HEK293 (cell line): ENCODE measurements around the gene FAM3C.
A peak's percentile ranks its signal among the peaks of the same experiment; 100 is the strongest.

ENCODE experiments used
- BCL11A ChIP-seq: fragments of 450-650 bp; formaldehyde crosslinking; IDR thresholded peaks from 2 replicates; pipeline ENCODE4 v1.5.1; 2016; ENCODE audit warnings: low read depth, missing biosample characterization, missing genetic modification characterization
- GFI1B ChIP-seq: fragments of 450-650 bp; formaldehyde crosslinking; IDR thresholded peaks from 2 replicates; pipeline ENCODE4 v1.5.1; 2016; ENCODE audit warnings: missing biosample characterization, missing genetic modification characterization
- GLI2 ChIP-seq: fragments of 450-650 bp; formaldehyde crosslinking; IDR thresholded peaks from 2 replicates; pipeline ENCODE4; 2017; ENCODE audit warnings: missing biosample characterization, missing genetic modification characterization, low read depth, borderline replicate concordance
- KLF16 ChIP-seq: fragments of 450-650 bp; formaldehyde crosslinking; IDR thresholded peaks from 2 replicates; pipeline ENCODE4 v1.5.1; 2017; ENCODE audit warnings: missing biosample characterization, missing genetic modification characterization
- MYNN ChIP-seq: fragments of 450-650 bp; formaldehyde crosslinking; IDR thresholded peaks from 2 replicates; pipeline ENCODE4 v1.5.1; 2016; ENCODE audit warnings: missing biosample characterization, missing genetic modification characterization, borderline replicate concordance
- REPIN1 ChIP-seq: fragments of 450-650 bp; formaldehyde crosslinking; IDR thresholded peaks from 2 replicates; pipeline ENCODE4 v1.5.1; 2017; ENCODE audit warnings: missing biosample characterization, missing genetic modification characterization, low read depth
- ZBTB20 ChIP-seq: fragments of 450-650 bp; formaldehyde crosslinking; IDR thresholded peaks from 2 replicates; pipeline ENCODE4 v1.5.1; 2016; ENCODE audit warnings: missing biosample characterization, missing genetic modification characterization
- ZEB2 ChIP-seq: fragments of 450-650 bp; formaldehyde crosslinking; IDR thresholded peaks from 2 replicates; pipeline ENCODE4 v1.5.1; 2016; ENCODE audit warnings: missing biosample characterization, missing genetic modification characterization
- ZFP69B ChIP-seq: fragments of 450-650 bp; formaldehyde crosslinking; IDR thresholded peaks from 2 replicates; pipeline ENCODE4 v1.5.1; 2016; ENCODE audit warnings: missing biosample characterization, missing genetic modification characterization
- ZNF138 ChIP-seq: fragments of 450-650 bp; formaldehyde crosslinking; IDR thresholded peaks from 2 replicates; pipeline ENCODE4 v1.5.1; 2016; ENCODE audit warnings: missing biosample characterization, missing genetic modification characterization, borderline replicate concordance
- ZNF155 ChIP-seq: fragments of 450-650 bp; formaldehyde crosslinking; IDR thresholded peaks from 2 replicates; pipeline ENCODE4 v1.5.1; 2016; ENCODE audit warnings: missing biosample characterization, missing genetic modification characterization
- ZNF221 ChIP-seq: fragments of 450-650 bp; formaldehyde crosslinking; IDR thresholded peaks from 2 replicates; pipeline ENCODE4 v1.5.1; 2017; ENCODE audit warnings: missing biosample characterization, missing genetic modification characterization, borderline replicate concordance
- ZNF223 ChIP-seq: fragments of 450-650 bp; formaldehyde crosslinking; IDR thresholded peaks from 2 replicates; pipeline ENCODE4 v1.5.1; 2016; ENCODE audit warnings: missing biosample characterization, missing genetic modification characterization
- ZNF292 ChIP-seq: fragments of 450-650 bp; formaldehyde crosslinking; IDR thresholded peaks from 2 replicates; pipeline ENCODE4 v1.5.1; 2016; ENCODE audit warnings: low read depth, missing biosample characterization, missing genetic modification characterization, borderline replicate concordance
- ZNF302 ChIP-seq: fragments of 450-650 bp; formaldehyde crosslinking; IDR thresholded peaks from 2 replicates; pipeline ENCODE4 v1.5.1; 2016; ENCODE audit warnings: missing biosample characterization, missing genetic modification characterization, low read depth
- ZNF37A ChIP-seq: fragments of 450-650 bp; IDR thresholded peaks from 2 replicates; pipeline ENCODE4 v1.5.1; 2018; ENCODE audit warnings: missing biosample characterization, missing genetic modification characterization
- ZNF416 ChIP-seq: fragments of 450-650 bp; formaldehyde crosslinking; IDR thresholded peaks from 2 replicates; pipeline ENCODE4 v1.5.1; 2016; ENCODE audit warnings: missing biosample characterization, missing genetic modification characterization
- ZNF426 ChIP-seq: fragments of 450-650 bp; formaldehyde crosslinking; IDR thresholded peaks from 2 replicates; pipeline ENCODE4 v1.5.1; 2017; ENCODE audit warnings: missing biosample characterization, missing genetic modification characterization, mild to moderate bottlenecking, inconsistent platforms, moderate library complexity
- ZNF521 ChIP-seq: fragments of 450-650 bp; formaldehyde crosslinking; IDR thresholded peaks from 2 replicates; pipeline ENCODE4 v1.5.1; 2017; ENCODE audit warnings: missing biosample characterization, mild to moderate bottlenecking, missing genetic modification characterization
- ZNF544 ChIP-seq: fragments of 450-650 bp; formaldehyde crosslinking; IDR thresholded peaks from 2 replicates; pipeline ENCODE4 v1.5.0; 2017; ENCODE audit warnings: missing biosample characterization, missing genetic modification characterization
- ZNF585B ChIP-seq: fragments of 450-650 bp; formaldehyde crosslinking; IDR thresholded peaks from 2 replicates; pipeline ENCODE4 v1.5.1; 2016; ENCODE audit warnings: missing biosample characterization, missing genetic modification characterization
- ZNF610 ChIP-seq: fragments of 450-650 bp; formaldehyde crosslinking; IDR thresholded peaks from 2 replicates; pipeline ENCODE4 v1.5.1; 2016; ENCODE audit warnings: missing biosample characterization, missing genetic modification characterization, borderline replicate concordance
- ZNF701 ChIP-seq: fragments of 450-650 bp; formaldehyde crosslinking; IDR thresholded peaks from 2 replicates; pipeline ENCODE4 v1.5.1; 2016; ENCODE audit warnings: missing biosample characterization, missing genetic modification characterization
- ZNF707 ChIP-seq: fragments of 450-650 bp; formaldehyde crosslinking; IDR thresholded peaks from 2 replicates; pipeline ENCODE4 v1.5.1; 2016; ENCODE audit warnings: missing biosample characterization, missing genetic modification characterization
- ZNF777 ChIP-seq: fragments of 450-650 bp; formaldehyde crosslinking; IDR thresholded peaks from 2 replicates; pipeline ENCODE4 v1.5.1; 2017; ENCODE audit warnings: missing biosample characterization, missing genetic modification characterization, borderline replicate concordance
- ZNF830 ChIP-seq: fragments of 450-650 bp; IDR thresholded peaks from 2 replicates; pipeline ENCODE4 v1.5.0; 2018; ENCODE audit warnings: missing biosample characterization, missing genetic modification characterization, low read depth, mild to moderate bottlenecking, moderate library complexity
- ZSCAN16 ChIP-seq: fragments of 450-650 bp; formaldehyde crosslinking; IDR thresholded peaks from 2 replicates; pipeline ENCODE4 v1.5.1; 2016; ENCODE audit warnings: missing biosample characterization, missing genetic modification characterization
- TF ChIP-seq, protein P1 (sequence below): fragments of 450-650 bp; formaldehyde crosslinking; IDR thresholded peaks from 2 replicates; pipeline ENCODE4 v1.5.1; 2016; ENCODE audit warnings: missing biosample characterization, missing genetic modification characterization
- TF ChIP-seq, protein P2 (sequence below): fragments of 450-650 bp; formaldehyde crosslinking; IDR thresholded peaks from 2 replicates; pipeline ENCODE4 v1.5.1; 2016; ENCODE audit warnings: missing biosample characterization, missing genetic modification characterization
- TF ChIP-seq, protein P3 (sequence below): fragments of 450-650 bp; formaldehyde crosslinking; IDR thresholded peaks from 2 replicates; pipeline ENCODE4 v1.5.1; 2017; ENCODE audit warnings: missing biosample characterization, missing genetic modification characterization
- TF ChIP-seq, protein P4 (sequence below): IDR thresholded peaks from 2 replicates; pipeline ENCODE4 v1.6.1; 2011; ENCODE audit warnings: mild to moderate bottlenecking, low read depth, low read length, borderline replicate concordance
- TF ChIP-seq, protein P5 (sequence below): fragments of 450-650 bp; formaldehyde crosslinking; IDR thresholded peaks from 2 replicates; pipeline ENCODE4 v1.5.1; 2016; ENCODE audit warnings: missing biosample characterization, missing genetic modification characterization
- TF ChIP-seq, protein P6 (sequence below): fragments of 450-650 bp; formaldehyde crosslinking; IDR thresholded peaks from 2 replicates; pipeline ENCODE4 v1.5.1; 2016; ENCODE audit warnings: missing biosample characterization, missing genetic modification characterization

Gene FAM3C

DNA sequence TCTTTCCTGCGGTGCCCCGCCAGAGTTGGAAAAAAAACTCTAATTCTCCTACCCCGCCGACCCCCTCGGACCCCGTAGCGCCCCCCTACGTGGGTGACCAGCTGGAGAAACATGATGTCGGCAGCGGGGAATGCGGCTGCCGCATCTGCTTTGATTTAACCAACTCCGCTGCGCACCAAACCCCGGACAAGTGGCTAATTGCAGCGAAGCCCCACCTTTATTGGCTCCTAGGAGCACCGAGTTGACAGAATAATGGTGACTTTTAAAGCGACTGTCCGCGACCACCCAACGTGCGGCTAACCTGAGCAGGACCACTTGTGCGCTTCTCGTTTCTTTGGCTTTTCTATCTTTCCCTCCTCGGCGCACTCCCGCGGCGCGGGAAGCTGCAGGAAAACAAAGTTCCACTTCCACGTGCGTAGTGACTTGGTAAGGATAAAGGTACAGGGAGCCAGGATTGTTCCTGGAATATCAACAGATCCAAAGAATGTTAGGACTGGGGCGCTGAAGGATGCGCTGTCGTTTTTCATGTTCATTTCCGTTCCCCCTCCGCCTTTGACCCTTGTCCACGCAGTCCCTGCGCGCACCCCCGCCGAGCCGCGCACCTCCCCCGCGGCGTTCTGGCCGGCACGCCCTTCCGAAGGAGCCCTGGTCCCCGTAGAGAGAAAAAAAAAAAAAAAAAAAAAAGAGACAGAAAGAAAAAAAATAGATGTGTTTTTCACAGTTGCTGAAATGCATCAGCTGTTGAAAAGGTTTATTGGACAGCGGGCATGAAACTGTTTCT, 65.9 kb downstream of the FAM3C start (continued):
- no peak for TF ChIP-seq ZNF138 (tag by site-specific recombination)
- peak; percentile 69; the same call in 1 of the 2 replicates for TF ChIP-seq ZEB2 (tag by site-specific recombination)
- TF ChIP-seq MYNN (tag by site-specific recombination): no peak
- no peak for TF ChIP-seq KLF16 (tag by site-specific recombination)
- TF ChIP-seq GFI1B (tag by site-specific recombination): no peak
- TF ChIP-seq ZNF223 (tag by site-specific recombination): no peak
- TF ChIP-seq ZNF37A: no peak
- TF ChIP-seq, protein P1, sequence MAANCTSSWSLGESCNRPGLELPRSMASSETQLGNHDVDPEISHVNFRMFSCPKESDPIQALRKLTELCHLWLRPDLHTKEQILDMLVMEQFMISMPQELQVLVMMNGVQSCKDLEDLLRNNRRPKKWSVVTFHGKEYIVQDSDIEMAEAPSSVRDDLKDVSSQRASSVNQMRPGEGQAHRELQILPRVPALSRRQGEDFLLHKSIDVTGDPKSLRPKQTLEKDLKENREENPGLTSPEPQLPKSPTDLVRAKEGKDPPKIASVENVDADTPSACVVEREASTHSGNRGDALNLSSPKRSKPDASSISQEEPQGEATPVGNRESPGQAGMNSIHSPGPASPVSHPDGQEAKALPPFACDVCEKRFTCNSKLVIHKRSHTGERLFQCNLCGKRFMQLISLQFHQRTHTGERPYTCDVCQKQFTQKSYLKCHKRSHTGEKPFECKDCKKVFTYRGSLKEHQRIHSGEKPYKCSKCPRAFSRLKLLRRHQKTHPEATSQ (tag by site-specific recombination): no peak
- TF ChIP-seq ZNF155 (tag by site-specific recombination): no peak
- no peak for TF ChIP-seq ZNF221 (tag by site-specific recombination)
- TF ChIP-seq ZNF521 (tag by site-specific recombination): no peak
- TF ChIP-seq ZNF701: no peak
- TF ChIP-seq, protein P2, sequence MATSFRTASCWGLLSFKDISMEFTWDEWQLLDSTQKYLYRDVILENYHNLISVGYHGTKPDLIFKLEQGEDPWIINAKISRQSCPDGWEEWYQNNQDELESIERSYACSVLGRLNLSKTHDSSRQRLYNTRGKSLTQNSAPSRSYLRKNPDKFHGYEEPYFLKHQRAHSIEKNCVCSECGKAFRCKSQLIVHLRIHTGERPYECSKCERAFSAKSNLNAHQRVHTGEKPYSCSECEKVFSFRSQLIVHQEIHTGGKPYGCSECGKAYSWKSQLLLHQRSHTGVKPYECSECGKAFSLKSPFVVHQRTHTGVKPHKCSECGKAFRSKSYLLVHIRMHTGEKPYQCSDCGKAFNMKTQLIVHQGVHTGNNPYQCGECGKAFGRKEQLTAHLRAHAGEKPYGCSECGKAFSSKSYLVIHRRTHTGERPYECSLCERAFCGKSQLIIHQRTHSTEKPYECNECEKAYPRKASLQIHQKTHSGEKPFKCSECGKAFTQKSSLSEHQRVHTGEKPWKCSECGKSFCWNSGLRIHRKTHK: no peak
- TF ChIP-seq, protein P3, sequence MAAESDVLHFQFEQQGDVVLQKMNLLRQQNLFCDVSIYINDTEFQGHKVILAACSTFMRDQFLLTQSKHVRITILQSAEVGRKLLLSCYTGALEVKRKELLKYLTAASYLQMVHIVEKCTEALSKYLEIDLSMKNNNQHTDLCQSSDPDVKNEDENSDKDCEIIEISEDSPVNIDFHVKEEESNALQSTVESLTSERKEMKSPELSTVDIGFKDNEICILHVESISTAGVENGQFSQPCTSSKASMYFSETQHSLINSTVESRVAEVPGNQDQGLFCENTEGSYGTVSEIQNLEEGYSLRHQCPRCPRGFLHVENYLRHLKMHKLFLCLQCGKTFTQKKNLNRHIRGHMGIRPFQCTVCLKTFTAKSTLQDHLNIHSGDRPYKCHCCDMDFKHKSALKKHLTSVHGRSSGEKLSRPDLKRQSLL (tag by site-specific recombination): no peak
- TF ChIP-seq ZNF585B (tag by site-specific recombination): no peak
- peak; percentile 21; the same call in 1 of the 2 replicates for TF ChIP-seq ZBTB20 (tag by site-specific recombination)
- TF ChIP-seq ZNF830: no peak
- no peak for TF ChIP-seq ZNF544 (tag by site-specific recombination)
- 0 out of 2 replicates have a peak, but pooled peaks have one; percentile 21 for TF ChIP-seq ZNF610 (tag by site-specific recombination)
- no peak for TF ChIP-seq ZNF707 (tag by site-specific recombination)
- TF ChIP-seq REPIN1 (tag by site-specific recombination): 0 out of 2 replicates have a peak, but pooled peaks have one; percentile 16
- TF ChIP-seq ZNF292: no peak
- no peak for TF ChIP-seq ZNF777
- no peak for TF ChIP-seq GLI2 (tag by site-specific recombination)
- TF ChIP-seq ZSCAN16: no peak
- no peak for TF ChIP-seq ZNF426
- no peak for TF ChIP-seq ZFP69B (tag by site-specific recombination)
- no peak for TF ChIP-seq ZNF416 (tag by site-specific recombination)
- TF ChIP-seq, protein P4, sequence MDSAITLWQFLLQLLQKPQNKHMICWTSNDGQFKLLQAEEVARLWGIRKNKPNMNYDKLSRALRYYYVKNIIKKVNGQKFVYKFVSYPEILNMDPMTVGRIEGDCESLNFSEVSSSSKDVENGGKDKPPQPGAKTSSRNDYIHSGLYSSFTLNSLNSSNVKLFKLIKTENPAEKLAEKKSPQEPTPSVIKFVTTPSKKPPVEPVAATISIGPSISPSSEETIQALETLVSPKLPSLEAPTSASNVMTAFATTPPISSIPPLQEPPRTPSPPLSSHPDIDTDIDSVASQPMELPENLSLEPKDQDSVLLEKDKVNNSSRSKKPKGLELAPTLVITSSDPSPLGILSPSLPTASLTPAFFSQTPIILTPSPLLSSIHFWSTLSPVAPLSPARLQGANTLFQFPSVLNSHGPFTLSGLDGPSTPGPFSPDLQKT: no peak
- TF ChIP-seq, protein P5, sequence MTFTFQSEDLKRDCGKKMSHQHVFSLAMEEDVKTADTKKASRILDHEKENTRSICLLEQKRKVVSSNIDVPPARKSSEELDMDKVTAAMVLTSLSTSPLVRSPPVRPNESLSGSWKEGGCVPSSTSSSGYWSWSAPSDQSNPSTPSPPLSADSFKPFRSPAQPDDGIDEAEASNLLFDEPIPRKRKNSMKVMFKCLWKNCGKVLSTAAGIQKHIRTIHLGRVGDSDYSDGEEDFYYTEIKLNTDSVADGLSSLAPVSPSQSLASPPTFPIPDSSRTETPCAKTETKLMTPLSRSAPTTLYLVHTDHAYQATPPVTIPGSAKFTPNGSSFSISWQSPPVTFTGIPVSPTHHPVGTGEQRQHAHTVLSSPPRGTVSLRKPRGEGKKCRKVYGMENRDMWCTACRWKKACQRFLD (tag by site-specific recombination): no peak
- TF ChIP-seq BCL11A (tag by site-specific recombination): no peak; the same call in 1 of the 2 replicates
- TF ChIP-seq, protein P6, sequence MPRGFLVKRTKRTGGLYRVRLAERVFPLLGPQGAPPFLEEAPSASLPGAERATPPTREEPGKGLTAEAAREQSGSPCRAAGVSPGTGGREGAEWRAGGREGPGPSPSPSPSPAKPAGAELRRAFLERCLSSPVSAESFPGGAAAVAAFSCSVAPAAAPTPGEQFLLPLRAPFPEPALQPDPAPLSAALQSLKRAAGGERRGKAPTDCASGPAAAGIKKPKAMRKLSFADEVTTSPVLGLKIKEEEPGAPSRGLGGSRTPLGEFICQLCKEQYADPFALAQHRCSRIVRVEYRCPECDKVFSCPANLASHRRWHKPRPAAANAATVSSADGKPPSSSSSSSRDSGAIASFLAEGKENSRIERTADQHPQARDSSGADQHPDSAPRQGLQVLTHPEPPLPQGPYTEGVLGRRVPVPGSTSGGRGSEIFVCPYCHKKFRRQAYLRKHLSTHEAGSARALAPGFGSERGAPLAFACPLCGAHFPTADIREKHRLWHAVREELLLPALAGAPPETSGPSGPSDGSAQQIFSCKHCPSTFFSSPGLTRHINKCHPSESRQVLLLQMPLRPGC (tag by site-specific recombination): no peak
- TF ChIP-seq ZNF302 (tag by site-specific recombination): no peak
